GM21360 (cell line): Measurements from ENCODE around the gene RNF217.
A peak's percentile ranks its signal among the peaks of the same experiment; 100 is the strongest.

Source experiments
- ATAC-seq: cut with Tn5 transposase; IDR thresholded peaks from one replicate; pipeline ENCODE4 v1.9.1; 2021; ENCODE audit warnings: mild to moderate bottlenecking, moderate library complexity; ENCODE audit not compliant: unreplicated experiment

RNF217 gene

DNA sequence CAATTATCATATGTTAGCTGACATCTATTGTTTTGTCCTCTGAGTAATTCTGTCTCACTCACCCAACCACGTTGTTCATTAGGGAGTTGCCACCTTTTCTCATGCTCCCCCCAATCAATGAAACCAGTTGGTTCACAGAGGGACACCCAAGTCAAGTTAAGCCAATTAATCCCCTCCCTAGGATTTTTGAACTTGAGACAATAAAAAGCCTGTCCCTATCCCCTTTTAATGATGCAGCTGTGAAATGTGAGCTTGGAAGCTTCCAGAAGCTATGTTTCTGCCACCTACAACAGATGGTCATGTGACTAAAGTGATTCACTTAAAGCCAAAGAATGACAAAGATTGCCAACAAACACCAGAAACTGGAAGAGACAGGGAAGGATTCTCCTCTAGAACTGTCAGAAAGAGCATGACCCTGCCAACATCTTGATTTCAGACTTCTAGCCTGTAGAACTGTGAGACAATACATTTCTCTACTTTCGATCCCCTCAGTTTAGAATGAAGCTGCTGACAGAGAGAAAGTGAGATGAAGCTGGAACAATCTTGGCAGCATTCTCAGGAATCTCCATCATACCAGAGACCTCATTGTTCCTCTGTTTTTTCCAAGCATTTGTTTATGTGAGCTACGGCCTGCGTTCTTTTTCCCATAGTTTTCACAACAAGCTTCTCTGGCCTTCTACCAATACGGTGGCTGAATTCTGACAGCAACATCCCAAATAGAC lies 133.5 kb downstream of the RNF217 start:
- no peak for ATAC-seq

DNA sequence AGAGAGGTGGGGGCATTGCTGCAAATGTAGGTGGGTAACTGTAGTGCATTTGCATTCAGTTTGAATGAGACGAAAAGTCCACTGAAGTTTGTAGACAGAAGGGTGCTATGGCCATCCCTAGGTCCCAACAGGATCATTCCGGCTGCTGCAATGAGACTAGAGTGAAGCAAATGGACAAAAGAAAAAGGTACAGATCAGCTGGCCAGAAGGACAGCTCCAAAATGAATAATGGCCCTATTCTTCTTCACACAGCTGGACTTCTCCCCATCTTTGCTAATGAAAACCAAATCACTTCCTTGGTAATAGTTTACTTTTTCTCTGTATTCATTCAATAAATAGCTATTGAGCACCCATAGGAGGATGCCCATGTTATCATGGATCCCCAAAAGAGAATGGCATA lies 134.9 kb downstream of the RNF217 start:
- no peak for ATAC-seq

GRCh38 chr6:125098253-125098652 lies 136.0 kb downstream of the RNF217 start:
- ATAC-seq = no peak

DNA sequence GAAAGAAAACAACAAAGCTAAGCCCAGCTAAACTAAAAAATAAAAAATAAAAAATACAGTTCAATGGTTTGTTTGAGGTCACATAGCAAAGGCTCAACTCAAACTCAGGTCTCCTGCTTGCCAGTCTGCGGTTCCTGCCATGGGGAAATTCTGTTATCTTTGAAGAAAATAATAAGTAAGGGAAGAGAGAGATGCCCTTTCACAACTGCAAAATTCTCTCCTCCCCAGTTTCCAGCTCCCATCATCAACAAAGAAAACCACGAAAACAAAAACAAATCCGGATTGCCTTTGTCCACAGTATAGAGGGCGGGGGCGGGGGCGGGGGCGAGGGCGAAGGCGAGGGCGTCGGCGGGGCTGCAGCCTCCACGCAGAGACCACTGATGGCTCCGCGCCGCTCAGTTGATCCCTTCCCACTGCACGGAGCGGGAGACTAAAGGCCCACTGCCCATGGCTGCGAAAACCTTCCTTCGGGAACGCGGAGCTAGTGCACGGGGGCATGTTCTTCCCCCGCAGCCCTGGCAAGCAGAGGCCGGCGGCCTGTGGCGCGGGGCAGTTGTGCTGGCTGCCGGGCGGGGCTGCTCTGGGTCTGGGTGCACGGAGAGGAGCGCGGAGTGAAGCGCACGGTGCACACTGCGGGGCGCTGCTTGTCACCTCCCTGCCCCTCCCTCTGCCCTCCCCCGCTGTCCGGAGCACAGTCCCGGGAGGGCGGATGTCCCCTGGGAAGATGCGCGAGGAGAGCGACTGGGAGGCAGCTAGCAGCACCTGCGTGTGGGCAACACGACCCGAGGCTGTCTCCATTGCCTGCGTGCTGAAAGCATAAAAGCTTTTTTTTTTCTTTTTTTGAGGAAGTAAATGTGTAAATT lies 137.2 kb downstream of the RNF217 start:
- peak; percentile 68 for ATAC-seq

- ATAC-seq = no peak
These were observed 137.9 kb downstream of the RNF217 start for GRCh38 chr6:125100074-125100652.

GRCh38 chr6:125101128-125101527 lies 138.9 kb downstream of the RNF217 start:
- no peak for ATAC-seq

GRCh38 chr6:125101631-125102030 lies 139.4 kb downstream of the RNF217 start:
- ATAC-seq = no peak

DNA sequence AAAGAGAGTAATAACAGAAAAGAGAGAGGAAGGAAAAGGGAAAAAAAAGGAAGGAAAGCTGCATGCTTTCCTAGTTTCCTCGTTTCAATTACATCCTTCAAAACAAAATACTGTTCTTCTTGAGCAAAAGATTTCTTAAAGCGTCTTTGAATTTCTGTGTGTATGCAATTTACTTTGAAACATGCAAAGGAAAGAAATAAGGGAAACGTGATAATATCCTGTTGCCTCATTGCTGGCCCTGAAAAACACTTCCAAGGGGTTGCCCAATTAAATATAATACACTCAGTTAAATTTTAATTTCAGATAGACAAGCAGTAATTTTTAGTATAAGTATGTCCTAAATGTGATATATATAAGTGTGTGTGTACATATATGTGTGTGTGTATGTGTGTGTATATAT lies 140.2 kb downstream of the RNF217 start:
- ATAC-seq = no peak

DNA sequence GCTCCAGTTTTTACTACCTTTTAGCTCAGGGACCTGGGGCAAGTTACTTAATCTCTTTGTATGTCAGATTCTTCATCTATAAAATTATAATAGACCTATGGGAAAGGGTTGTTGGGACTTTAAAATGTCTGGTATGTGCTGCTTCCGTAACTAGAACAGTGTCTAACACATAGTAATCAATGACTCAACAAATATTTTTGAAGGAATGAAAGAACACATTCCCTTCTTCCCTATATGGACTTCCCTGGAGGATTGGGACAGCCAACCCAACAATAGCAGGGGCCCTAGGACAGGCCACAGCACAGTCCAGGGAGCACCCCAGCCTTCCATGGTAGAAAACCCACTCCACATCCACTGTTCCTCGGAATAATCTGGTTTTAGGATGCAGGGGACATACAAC lies 140.7 kb downstream of the RNF217 start:
- ATAC-seq = no peak

DNA sequence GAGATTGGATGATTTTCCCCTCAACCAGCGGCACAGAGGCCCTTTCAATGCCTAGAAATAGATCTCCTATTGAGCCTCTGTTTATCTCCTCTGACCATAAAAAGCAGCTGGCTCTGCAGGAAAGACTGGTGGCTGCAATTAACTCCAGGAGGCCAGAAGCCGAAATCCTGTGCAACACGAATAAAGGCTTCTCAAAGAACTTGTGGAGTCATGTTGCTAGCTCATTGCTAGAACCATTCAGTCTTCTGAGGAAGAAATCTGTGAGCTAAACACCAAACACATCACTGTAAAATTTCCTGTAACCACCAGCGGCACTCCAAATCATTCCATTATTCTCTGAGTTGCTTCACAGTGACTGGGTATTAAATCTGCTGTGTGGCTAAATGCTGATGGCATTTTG lies 142.2 kb downstream of the RNF217 start:
- no peak for ATAC-seq

DNA sequence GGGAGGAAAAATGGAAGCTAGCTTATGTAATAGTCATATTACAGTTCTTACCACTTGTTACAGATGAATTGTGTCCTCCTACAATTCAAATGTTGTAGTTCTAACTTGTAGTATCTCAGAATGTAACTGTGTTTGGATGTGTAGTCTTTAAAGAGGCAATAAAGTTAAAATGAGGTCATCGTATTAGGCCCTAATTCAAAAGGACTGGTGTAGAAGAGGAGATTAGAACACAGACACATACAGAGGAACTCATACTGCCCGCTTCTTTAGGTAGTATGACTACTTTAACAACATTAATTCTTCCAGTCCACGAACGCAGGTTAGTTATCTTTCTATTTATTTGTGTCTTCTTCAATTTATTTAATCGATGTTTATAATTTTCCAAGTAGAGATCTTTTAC lies 144.8 kb downstream of the RNF217 start:
- no peak for ATAC-seq

DNA sequence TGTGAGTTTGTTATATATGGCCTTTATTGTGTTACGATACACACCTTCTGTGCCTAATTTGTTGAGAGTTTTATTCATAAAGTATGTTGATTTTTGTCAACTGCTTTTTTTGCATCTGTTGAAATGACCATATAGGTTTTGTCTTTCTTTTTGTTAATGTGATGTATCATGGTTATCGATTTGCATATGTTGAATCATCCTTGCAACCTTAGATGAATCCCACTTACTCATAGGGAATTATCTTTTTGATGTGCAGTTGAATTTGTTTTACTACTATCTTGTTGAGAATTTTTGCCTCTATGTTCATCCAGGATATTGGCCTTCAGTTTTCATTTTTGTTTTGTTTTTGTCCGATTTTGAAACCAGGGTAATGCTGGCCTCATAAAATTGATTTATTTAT lies 145.7 kb downstream of the RNF217 start:
- no peak for ATAC-seq

DNA sequence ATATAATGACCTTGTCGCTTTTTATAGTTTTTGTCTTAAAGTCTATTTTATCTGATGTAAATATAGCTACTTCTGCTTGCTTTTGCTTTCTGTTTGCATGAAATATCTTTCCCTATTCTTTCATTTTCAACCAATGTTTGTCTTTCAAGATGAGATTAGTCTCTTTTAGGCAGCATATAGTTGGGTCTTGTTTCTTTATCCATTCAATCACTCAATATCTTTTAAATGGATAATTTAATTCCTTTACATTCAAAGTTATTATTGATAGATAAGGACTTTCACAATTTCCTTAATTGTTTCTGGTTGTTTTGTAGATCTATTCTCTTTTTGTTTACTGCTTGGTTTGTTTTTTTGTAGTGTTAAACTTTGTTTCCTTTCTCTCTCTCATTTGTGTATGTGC lies 147.8 kb downstream of the RNF217 start:
- no peak for ATAC-seq

DNA sequence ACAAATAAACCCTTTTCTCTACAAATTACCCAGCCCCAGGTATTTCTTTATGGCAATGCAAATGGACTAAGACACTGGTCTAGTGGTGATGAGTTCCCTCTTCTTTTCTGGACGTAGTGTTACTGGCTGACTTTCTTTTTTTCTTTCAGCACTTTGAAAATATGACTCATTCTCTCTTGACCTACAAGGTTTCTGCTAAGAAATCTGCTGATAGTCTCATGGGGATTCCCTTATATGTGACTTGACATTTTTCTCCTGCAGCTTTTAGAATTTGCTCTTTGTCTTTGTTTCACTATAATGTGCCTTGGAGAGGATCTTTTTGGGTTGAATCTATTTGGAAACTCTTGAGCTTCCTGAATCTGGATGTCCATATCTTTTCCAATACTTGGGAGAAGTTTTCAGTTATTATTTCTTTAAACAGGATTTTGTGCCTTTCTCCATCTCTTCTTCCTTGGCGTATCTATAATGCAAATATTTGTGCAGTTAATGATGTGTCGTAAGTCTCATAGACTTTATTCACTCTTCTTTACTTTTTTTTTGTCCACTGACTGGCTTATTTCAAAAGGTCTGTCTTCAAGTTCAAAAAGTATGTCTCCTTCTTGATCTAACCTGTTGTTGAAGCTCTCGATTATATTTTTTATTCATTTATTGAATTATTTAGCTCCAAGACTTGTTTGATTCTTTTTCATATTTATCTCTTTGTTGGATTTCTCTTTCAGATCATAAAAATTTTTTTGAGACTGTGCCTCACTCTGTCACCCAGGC lies 149.2 kb downstream of the RNF217 start:
- no peak for ATAC-seq

DNA sequence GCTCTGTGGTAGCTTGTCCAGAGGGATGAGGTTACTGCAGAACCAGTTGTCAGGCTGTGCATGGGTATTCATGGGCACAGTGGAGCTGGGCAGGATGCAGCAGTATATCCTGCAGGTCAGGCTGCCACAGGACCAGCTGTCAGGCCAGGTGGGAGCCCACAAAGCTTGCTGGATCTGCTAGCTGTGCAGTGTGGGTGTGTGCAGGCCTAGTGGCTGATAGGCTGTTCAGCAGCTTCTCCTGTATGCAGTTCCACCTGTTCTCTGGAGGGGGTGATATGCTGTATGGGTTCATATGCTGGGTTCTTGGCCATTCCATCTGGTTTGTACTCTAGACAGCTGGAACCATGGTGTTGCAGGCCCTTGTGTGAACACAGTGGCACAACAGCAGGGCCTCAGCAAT lies 150.7 kb downstream of the RNF217 start:
- no peak for ATAC-seq

DNA sequence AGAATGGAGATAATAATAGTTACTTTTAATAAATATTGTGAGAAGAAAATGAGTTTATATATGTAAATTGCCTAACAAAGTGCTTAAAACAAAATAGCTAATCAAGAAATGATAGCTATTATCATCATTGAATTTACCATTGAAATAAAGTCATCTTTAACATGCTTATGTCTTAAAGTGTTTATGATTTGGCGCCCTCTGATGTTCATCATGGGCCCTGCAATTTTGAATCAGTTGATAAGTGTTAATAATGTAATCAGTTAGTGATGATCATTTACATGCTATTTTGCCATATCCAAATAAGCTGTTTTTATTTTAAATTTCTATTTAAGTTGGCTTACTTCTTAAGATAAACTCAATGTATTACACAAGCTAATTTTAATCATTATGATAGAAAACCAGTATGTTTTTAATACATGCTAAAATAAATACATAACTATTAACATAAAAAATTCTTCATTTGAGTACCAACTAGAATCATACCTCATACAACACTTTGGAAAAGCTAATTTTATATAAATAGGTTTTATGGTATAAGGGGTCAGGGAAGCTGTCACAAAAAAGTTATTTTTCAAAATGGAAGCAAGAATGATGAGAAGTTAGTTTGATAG lies 152.1 kb downstream of the RNF217 start:
- peak; percentile 71 for ATAC-seq

DNA sequence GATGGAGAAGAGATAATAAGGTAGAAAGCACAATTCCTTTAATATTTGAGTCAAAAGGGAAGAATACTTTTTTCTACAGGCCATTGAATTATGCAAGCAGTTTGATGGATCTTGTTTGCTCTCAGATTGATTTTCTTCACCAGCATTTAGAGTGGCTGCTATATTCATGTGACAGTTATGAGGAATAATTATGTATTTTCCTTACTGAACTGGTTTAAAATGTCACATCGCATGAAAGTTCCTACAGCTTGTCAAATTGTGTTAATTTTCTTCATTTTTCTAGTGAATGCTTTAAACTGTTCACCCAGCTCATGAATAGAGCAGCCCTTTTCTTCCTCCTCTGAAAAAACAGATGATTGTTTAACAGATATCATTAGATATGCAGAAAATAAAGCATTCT lies 153.9 kb downstream of the RNF217 start:
- ATAC-seq = no peak

DNA sequence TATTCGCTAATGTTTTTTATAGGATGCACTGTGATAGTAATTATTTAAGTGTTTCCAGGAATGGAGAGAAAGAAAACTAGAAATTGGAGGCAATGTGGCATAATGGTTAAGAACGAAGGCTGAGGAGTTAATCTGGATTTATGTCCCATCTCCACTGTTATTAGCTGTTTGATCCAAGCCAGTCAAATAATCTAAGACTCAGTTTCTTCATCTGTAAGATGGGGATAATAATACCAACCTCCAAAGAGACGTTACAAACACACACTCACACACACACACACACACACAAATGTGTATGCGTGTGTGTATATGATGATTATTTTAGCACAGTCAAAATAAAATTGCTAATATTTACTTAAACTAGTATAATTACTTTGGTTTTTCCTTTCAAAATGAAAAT lies 154.5 kb downstream of the RNF217 start:
- ATAC-seq = no peak

- no peak for ATAC-seq
These were observed 155.6 kb downstream of the RNF217 start for GRCh38 chr6:125117818-125118217.

DNA sequence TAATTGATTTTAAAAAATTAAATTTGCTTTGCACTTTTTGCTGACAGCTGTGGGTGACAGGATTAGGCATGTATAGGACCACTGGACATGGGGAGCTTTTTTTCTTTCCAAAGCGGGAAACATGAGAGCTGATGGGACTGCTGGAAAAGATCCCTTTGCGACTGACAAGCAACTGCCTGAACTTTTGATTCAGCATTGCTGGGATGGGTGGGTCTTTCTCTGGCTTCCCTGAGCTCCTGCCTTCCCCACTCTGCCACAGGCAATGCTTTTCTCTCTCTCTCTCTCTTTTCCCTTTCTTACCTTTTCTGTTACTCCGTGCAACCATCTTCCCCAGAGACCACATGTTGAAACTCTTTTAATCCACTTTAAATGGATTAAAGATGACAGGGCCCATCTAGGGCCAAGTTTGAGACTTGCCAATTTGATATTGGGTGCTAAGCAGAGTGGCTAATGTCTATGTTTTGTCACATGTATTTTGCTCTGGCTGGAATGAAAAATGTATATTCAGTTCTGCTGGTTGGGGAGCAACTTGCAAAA lies 157.9 kb downstream of the RNF217 start:
- ATAC-seq = no peak

DNA sequence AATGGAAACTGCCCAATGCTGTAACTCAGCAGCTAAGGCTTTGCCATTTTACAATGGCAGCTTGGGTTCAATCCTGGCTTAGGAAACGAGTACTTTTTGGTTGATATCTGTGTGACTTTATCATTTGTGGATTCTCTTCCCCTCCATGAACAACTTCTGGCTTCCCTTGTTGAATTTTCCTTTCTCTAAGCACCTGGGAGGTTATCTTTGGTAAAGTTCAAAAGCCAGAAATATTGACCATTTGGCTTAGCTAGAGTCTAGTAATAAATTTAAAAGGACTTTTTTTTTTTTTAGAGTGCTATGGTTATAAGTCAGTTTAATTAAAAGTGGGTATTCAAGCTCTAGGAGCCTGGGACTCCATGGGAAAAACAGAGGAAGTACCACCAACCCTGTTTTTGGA lies 159.7 kb downstream of the RNF217 start:
- no peak for ATAC-seq
